GM19467 (cell line): ENCODE data around the gene AP4M1.

Source experiments
- ATAC-seq: cut with Tn5 transposase; IDR thresholded peaks from one replicate; pipeline ENCODE4 v1.9.1; 2021; ENCODE audit warnings: mild to moderate bottlenecking, moderate library complexity; ENCODE audit not compliant: unreplicated experiment

Gene AP4M1

DNA sequence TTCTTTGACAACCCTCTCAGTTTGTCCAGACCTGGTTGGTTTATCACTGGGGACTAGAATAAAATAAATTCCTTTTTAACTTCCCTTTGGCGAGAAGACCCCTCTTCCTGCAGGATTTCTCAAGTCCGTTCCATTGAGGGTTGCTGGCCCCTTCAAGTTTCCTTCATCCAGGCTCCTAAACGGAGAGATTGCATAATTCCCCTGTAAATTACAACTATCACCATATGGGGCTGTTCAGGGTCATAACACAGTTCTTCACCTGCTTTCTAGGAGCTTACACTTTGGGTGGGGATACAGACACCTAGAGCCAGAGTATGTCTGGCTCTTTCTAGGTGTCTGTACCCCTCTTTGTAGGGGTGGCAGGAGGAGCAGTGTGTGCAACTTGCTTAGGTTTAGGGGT, 15.9 kb upstream of the AP4M1 start:
- ATAC-seq, result no peak

- ATAC-seq, result no peak
These were observed 14.2 kb upstream of the AP4M1 start for GRCh38 chr7:100087055-100087750.

DNA sequence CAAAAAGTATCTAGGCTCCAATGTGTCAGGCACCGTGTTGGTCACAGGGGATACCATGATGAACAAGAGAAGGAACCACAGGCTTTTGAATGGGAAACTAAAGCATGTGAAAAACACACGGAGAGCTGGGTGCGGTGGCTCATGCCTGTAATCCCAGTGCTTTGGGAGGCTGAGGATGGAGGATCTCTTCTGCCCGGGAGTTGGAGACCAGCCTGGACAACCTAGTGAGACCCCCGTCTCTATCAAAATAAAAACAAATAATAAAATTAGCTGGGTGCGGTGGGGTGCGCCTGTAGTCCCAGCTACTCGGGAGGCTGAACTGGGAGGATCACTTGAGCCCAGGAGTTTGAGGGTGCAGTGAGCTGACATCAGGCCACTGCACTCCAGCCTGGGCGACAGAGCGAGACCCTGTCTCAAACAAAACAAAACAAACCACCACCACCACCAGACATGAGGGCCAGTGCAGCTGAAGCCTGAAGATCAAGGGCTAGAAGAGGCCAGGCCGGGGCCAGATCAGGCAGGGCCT, 13.3 kb upstream of the AP4M1 start:
- no peak for ATAC-seq

GRCh38 chr7:100088621-100089457, 12.6 kb upstream of the AP4M1 start, which contains the start of gene COPS6:
Gene COPS6, plus strand, starts transcription at chr7:100088969. Its CDS starts 22 bp downstream, at chr7:100088991.
- ATAC-seq, result no peak

DNA sequence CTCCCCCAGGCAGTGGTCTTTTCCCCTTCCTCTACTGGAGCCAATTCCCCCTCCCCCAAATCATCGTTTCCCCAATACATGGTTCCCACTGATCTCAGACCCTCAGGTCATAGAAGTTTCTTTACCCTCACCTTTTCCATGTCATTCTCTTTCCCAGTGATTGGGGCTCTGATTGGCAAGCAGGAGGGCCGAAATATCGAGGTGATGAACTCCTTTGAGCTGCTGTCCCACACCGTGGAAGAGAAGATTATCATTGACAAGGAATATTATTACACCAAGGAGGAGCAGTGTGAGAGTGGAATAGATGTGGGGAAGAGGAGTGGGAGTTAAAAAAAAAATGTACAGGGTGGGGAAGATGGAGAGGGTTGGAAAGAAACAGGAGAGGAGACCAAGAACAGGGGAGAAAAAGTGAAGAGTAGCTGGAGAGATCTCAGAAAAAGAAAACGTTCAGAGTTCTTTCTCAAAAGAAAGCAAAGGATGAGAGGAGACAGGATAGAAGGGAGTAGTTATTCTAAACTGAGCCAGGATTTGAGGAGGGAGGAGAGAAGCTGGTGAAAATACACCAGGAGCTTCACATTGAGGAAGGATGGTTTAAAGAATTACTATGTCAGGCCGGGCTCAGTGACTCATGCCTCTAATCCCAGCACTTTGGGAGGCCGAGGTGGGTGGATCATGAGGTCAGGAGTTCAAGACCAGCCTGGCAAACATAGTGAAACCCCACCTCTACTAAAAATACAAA, 11.8 kb upstream of the AP4M1 start:
- ATAC-seq, result no peak

GRCh38 chr7:100090527-100091410, 10.7 kb upstream of the AP4M1 start:
- ATAC-seq, result no peak

GRCh38 chr7:100091411-100092181, 9.8 kb upstream of the AP4M1 start:
- no peak for ATAC-seq

DNA sequence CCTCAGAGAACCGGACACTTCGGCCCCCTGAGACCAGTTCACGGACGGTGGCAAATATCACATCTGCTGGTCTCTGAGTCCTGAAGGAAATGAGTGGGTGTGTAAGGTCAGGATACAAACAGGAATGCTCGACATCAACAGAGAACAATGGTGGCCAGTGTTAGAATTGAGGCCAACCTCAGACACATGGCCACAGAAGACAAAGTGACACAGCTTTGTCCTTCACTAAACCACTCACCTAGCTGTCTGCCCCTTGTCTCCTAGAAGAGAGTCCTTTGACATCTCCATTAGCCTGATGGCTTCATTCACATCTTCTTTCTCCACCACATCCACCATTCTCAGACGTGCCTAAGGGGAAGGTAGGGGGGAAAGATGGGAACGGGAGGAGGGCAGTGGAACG, 8.4 kb upstream of the AP4M1 start:
- no peak for ATAC-seq

- ATAC-seq, result no peak
These were observed 7.9 kb upstream of the AP4M1 start for GRCh38 chr7:100093498-100093897.

GRCh38 chr7:100093925-100094486, 7.4 kb upstream of the AP4M1 start:
- no peak for ATAC-seq

DNA sequence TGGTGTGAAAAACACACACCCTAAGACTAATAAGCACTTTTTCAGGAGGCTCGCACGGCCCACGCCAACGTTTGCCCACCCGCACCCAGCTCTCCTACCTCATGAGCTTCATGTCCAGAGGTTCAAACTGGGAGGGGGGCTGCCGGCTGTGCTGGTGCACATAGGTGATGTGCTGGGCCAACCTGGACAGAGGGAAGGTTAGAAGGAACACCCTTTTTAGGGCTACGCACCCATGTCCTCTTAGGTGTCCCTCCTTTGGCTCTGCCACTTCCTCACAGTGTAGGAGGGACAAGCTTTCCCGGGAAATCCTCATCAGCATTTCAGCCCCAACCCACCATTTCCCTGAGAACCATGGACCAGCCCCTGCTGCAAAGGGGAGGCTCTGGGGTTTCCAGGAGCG, 6.2 kb upstream of the AP4M1 start:
- no peak for ATAC-seq

DNA sequence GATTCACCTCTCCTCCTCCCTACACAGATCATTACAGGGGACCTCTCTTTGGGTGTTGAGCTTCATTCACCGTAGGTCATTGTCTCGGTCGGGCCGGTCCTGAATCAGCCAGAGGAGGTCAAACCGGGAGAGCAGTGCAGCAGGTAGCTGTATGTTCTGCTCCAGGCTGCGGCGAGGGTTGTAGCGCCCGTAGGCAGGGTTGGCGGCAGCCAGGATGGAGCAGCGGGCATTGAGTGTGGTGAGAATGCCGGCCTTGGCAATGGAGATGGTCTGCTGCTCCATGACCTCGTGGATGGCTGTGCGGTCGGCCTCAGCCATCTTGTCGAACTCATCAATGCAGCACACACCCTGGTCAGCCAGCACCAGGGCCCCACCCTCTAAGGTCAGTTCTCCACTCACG, 5.7 kb upstream of the AP4M1 start:
- ATAC-seq, result no peak

- ATAC-seq, result no peak
These were observed 2.5 kb upstream of the AP4M1 start for GRCh38 chr7:100098913-100099312.

GRCh38 chr7:100099452-100099851, 2.0 kb upstream of the AP4M1 start:
- no peak for ATAC-seq

DNA sequence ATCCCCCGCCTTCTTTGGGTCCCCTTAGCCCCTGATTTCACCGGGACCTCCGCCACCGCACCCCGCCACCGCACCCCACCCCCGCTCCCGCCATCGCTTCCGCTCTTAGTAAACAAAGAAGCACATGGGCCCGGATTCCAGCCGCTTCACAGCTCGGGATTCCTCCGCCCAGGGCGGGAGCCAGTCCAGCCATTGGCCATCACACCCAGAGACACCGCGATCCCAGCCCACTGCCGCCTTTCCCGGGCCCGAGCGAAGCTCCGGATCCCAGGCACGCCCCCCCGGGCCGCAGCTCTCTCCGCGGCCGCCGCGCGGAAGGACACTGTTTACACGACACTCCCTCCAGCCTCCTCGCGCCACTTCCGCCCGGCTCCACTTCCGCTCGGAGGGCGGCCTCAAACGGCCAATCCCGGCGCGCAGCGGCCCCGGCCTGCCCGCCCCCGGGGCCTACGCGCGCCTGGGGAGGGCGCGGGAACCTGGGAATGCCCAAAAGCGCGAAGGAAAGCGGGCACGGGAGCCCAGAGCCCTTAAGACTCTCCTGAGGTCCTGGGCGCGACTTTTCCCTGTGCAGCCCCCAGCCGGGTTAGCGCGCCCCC, 925 bp upstream of the AP4M1 start:
- ATAC-seq, result peak; percentile 53

- ATAC-seq, result no peak
These were observed 1.8 kb downstream of the AP4M1 start for GRCh38 chr7:100102950-100103840.

DNA sequence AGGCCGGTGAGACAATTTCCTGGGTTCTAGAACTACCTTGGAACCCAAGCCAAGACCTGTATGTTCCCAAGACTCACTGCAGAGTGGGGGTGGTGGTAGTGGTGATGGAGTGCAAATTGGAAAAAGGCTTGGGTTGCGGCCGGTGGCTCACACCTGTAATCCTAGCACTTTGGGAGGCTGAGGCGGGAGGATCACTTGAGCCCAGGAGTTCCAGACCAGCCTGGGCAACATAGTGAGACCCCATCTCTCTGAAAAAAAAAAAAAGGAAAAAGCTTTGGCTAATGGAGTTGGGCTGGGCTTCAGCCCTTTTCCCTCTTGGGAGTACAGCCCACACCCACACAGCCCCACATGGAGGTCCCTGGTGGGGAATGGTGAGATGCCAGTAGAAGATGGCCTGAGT, 4.1 kb downstream of the AP4M1 start:
- ATAC-seq, result no peak

DNA sequence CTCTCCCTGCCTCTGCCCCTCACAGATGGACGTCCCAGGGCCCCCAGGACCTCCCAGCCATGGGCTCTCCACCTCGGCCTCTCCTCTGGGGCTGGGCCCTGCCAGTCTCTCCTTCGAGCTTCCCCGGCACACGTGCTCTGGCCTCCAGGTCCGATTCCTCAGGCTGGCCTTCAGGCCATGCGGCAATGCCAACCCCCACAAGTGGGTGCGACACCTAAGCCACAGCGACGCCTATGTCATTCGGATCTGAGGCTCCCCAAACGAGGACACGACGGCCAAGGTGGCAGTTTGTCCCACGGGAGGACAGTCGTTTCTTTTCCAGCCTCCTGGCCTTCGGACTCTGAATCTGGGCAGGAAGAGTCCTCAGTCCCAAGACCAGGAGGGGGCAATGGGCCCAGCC, 5.2 kb downstream of the AP4M1 start:
- no peak for ATAC-seq
